IMR-90 (cell line): ENCODE results near the gene SLC22A4. TPM values are rescaled to one million over a fixed set of nuclear protein-coding genes. Genes with fewer than 3 reads are reported as not detected.

Experiments used
- ATAC-seq: fragments of 200-7000 bp; cut with Tn5 transposase; 2 replicates; pipeline ENCODE4 v1.9.1; 2020; ENCODE audit warnings: low read depth, mild to moderate bottlenecking, moderate library complexity
- BruUV-seq: library from RNA; stranded (reverse); fragments of 400-500 nt; replicated peaks from 2 replicates; lab custom pipeline; 2021; lab: Mats Ljungman, UMichigan
- CTCF ChIA-PET: fragments of 300-600 bp; formaldehyde crosslinking; extraction: SDS; loops from one replicate; lab custom pipeline; 2021; ENCODE audit warnings: antibody characterized with exemption; lab: Yijun Ruan, JAX
- POLR2A ChIA-PET: fragments of 300-600 bp; sonication (Branson Sonifier 250); formaldehyde crosslinking; loops from one replicate; lab custom pipeline; 2022; ENCODE audit warnings: antibody characterized with exemption; ENCODE audit not compliant: unreplicated experiment; lab: Charles Lee
- DNase-seq: peaks from one replicate; pipeline ENCODE4 v3.0.0; 2013
- H2AFZ ChIP-seq: replicated peaks from 2 replicates; pipeline ENCODE3; 2013; ENCODE audit warnings: low read length, mild to moderate bottlenecking; ENCODE audit not compliant: poor library complexity
- H2AK5ac ChIP-seq: 2 replicates; pipeline ENCODE4 v1.6.1; 2013; ENCODE audit warnings: low read depth, low read length, inconsistent platforms
- H2AK9ac ChIP-seq: replicated peaks from 2 replicates; pipeline ENCODE3; 2013; ENCODE audit warnings: mild to moderate bottlenecking, low read depth, low read length, moderate library complexity; ENCODE audit not compliant: poor library complexity
- H2BK120ac ChIP-seq: 2 replicates; pipeline ENCODE4 v1.6.1; 2013; ENCODE audit warnings: low read depth, low read length, inconsistent platforms
- H2BK15ac ChIP-seq: 3 replicates; pipeline ENCODE4 v1.6.1; 2013; ENCODE audit warnings: low read depth, low read length, inconsistent platforms
- H2BK20ac ChIP-seq: 2 replicates; pipeline ENCODE4 v1.6.1; 2013; ENCODE audit warnings: low read depth, mild to moderate bottlenecking, inconsistent platforms, low read length, moderate library complexity
- H2BK5ac ChIP-seq: 2 replicates; pipeline ENCODE4 v1.6.1; 2013; ENCODE audit warnings: mild to moderate bottlenecking, low read depth, low read length, inconsistent platforms; ENCODE audit not compliant: poor library complexity, severe bottlenecking
- H3K14ac ChIP-seq: replicated peaks from 2 replicates; pipeline ENCODE4 v1.6.1; 2013; ENCODE audit warnings: low read depth, low read length, inconsistent platforms
- H3K18ac ChIP-seq: 2 replicates; pipeline ENCODE4 v1.6.1; 2013; ENCODE audit warnings: low read depth, low read length, control low read depth
- H3K23ac ChIP-seq: 2 replicates; pipeline ENCODE4 v1.6.1; 2013; ENCODE audit warnings: low read depth, low read length, inconsistent platforms
- H3K27ac ChIP-seq: 2 replicates; pipeline ENCODE4 v1.5.1; 2013; ENCODE audit warnings: mild to moderate bottlenecking, control low read depth, low read length; ENCODE audit not compliant: insufficient read depth
- H3K27me3 ChIP-seq: 2 replicates; pipeline ENCODE4 v1.6.1; 2013; ENCODE audit warnings: low read length; ENCODE audit not compliant: control insufficient read depth, insufficient read depth
- H3K36me3 ChIP-seq: 2 replicates; pipeline ENCODE4 v1.6.1; 2013; ENCODE audit warnings: low read length, mixed read lengths; ENCODE audit not compliant: control insufficient read depth, insufficient read depth
- H3K4ac ChIP-seq: 2 replicates; pipeline ENCODE4 v1.6.1; 2013; ENCODE audit warnings: low read depth, low read length, inconsistent platforms
- H3K4me1 ChIP-seq: 2 replicates; pipeline ENCODE4 v1.6.1; 2013; ENCODE audit warnings: low read length, mixed read lengths; ENCODE audit not compliant: control insufficient read depth, insufficient read depth
- H3K4me2 ChIP-seq: 2 replicates; pipeline ENCODE4 v1.6.1; 2013; ENCODE audit warnings: low read depth, mild to moderate bottlenecking, control low read depth, low read length, moderate library complexity
- H3K4me3 ChIP-seq: 2 replicates; pipeline ENCODE4 v1.5.1; 2013; ENCODE audit warnings: low read depth, mild to moderate bottlenecking, control low read depth, low read length, moderate library complexity; ENCODE audit not compliant: insufficient read depth
- H3K56ac ChIP-seq: 2 replicates; pipeline ENCODE4 v1.6.1; 2013; ENCODE audit warnings: low read length, inconsistent platforms; ENCODE audit not compliant: insufficient read depth; ENCODE audit errors: extremely low read depth
- H3K79me1 ChIP-seq, 2 experiments: 2 replicates each; pipeline ENCODE4 v1.6.1; 2013; ENCODE audit warnings: low read length in 2 of 2, inconsistent platforms in 1 of 2, low read depth in 1 of 2
- H3K9ac ChIP-seq: 2 replicates; pipeline ENCODE4 v1.6.1; 2013; ENCODE audit warnings: low read depth, low read length, control low read depth
- H3K9me1 ChIP-seq: 2 replicates; pipeline ENCODE4 v1.6.1; 2013; ENCODE audit warnings: low read length, inconsistent platforms; ENCODE audit not compliant: insufficient read depth
- H3K9me3 ChIP-seq: 2 replicates; pipeline ENCODE4 v1.6.1; 2013; ENCODE audit warnings: low read length; ENCODE audit not compliant: control insufficient read depth, insufficient read depth
- H4K20me1 ChIP-seq: 2 replicates; pipeline ENCODE4 v1.6.1; 2013; ENCODE audit warnings: low read length, inconsistent platforms; ENCODE audit not compliant: insufficient read depth
- H4K5ac ChIP-seq: 2 replicates; pipeline ENCODE4 v1.6.1; 2013; ENCODE audit warnings: mild to moderate bottlenecking, low read depth, low read length, control low read depth
- H4K8ac ChIP-seq, 2 experiments: 2 replicates each; pipeline ENCODE4 v1.6.1; 2013; ENCODE audit warnings: low read depth in 2 of 2, low read length in 2 of 2, control low read depth in 1 of 2, inconsistent platforms in 1 of 2
- H4K91ac ChIP-seq: 2 replicates; pipeline ENCODE4 v1.6.1; 2013; ENCODE audit warnings: low read depth, low read length, inconsistent platforms; ENCODE audit not compliant: insufficient read depth
- BHLHE40 ChIP-seq: fragments of 150-350 bp; IDR thresholded peaks from 2 replicates; pipeline ENCODE4 v1.6.1; 2016; ENCODE audit warnings: mild to moderate bottlenecking, low read depth, low read length
- CEBPB ChIP-seq: IDR thresholded peaks from 2 replicates; pipeline ENCODE4 v1.6.1; 2012; ENCODE audit warnings: low read depth, low read length, improper control_type of control experiment
- FOS ChIP-seq: fragments of 150-350 bp; IDR thresholded peaks from 2 replicates; pipeline ENCODE4 v1.6.1; 2016; ENCODE audit warnings: low read depth, low read length
- MAFK ChIP-seq: IDR thresholded peaks from 2 replicates; pipeline ENCODE4 v1.6.1; 2012; ENCODE audit warnings: low read depth, low read length, improper control_type of control experiment
- MXI1 ChIP-seq: IDR thresholded peaks from 2 replicates; pipeline ENCODE4 v1.6.1; 2012; ENCODE audit warnings: low read depth, mild to moderate bottlenecking, low read length, moderate library complexity, borderline replicate concordance
- POLR2A ChIP-seq: IDR thresholded peaks from 2 replicates; pipeline ENCODE4 v1.6.1; 2012; ENCODE audit warnings: mild to moderate bottlenecking, low read depth, low read length
- RAD21 ChIP-seq: IDR thresholded peaks from 2 replicates; pipeline ENCODE4 v1.6.1; 2012; ENCODE audit warnings: low read length, improper control_type of control experiment
- RCOR1 ChIP-seq: IDR thresholded peaks from 2 replicates; pipeline ENCODE4 v1.6.1; 2012; ENCODE audit warnings: mild to moderate bottlenecking, low read length, improper control_type of control experiment; ENCODE audit not compliant: insufficient replicate concordance
- SMC3 ChIP-seq: fragments of 150-350 bp; IDR thresholded peaks from 2 replicates; pipeline ENCODE4 v1.6.1; 2016; ENCODE audit warnings: low read depth, mild to moderate bottlenecking, antibody characterized with exemption, low read length, moderate library complexity
- WGBS, 2 experiments: methylation state at CpG; one replicate each; pipeline versions ENCODE4 v1.1.5 to v1.1.7; 2013; ENCODE audit warnings: missing lambda C conversion rate in 2 of 2; ENCODE audit not compliant: insufficient read length in 1 of 2; ENCODE audit errors: extremely low coverage in 2 of 2; 5-methylcytosine and 5-hydroxymethylcytosine counted together
- dilution Hi-C: fragments of 300-500 bp; cut with HindIII; formaldehyde crosslinking; loops from one replicate; pipeline ENCODE4 v1.14.3; 2018; ENCODE audit warnings: low sequenced_read_pairs; ENCODE audit not compliant: unreplicated experiment
- in situ Hi-C: fragments of 300-500 bp; cut with MboI; formaldehyde crosslinking; loops from 3 replicates; pipeline ENCODE4 v1.14.3; 2019; ENCODE audit warnings: low sequenced_read_pairs, inconsistent platforms, mixed read lengths
- intact Hi-C: fragments of 100-400 bp; cut with micrococcal nuclease; formaldehyde crosslinking; loops from 2 replicates; pipeline ENCODE4 v1.10.0; 2022
- polyA plus RNA-seq, 3 experiments: library from polyadenylated mRNA; depleted of rRNA; stranded (reverse); fragments of >200 nt; gene quantifications; 2 replicates each; pipeline ENCODE4 v1.2.3, GENCODE V29; 2012; ENCODE audit warnings: low replicate concordance in 1 of 3
- total RNA-seq: library from RNA; depleted of rRNA; stranded (reverse); fragments of >200 nt; gene quantifications from 2 replicates; pipeline ENCODE4 v1.2.3, GENCODE V29; 2012
- TF ChIP-seq, protein P1 (sequence below): conservative IDR thresholded peaks from 2 replicates; pipeline ENCODE4 v1.5.1; 2012; ENCODE audit warnings: mild to moderate bottlenecking, low read depth, low read length, improper control_type of control experiment
- TF ChIP-seq, protein P2 (sequence below): fragments of 150-350 bp; IDR thresholded peaks from 2 replicates; pipeline ENCODE4 v1.6.1; 2017; ENCODE audit warnings: mild to moderate bottlenecking, antibody characterized with exemption, low read length, low read depth
- TF ChIP-seq, protein P3 (sequence below): fragments of 150-350 bp; IDR thresholded peaks from 2 replicates; pipeline ENCODE4 v1.6.1; 2016; ENCODE audit warnings: low read depth, mild to moderate bottlenecking, low read length, moderate library complexity, borderline replicate concordance

The SLC22A4 gene
- total and polyA plus RNA-seq, 2 of the 4 experiments (the other 2 are of a cell fraction) = 2.6 to 3.2 TPM

DNA sequence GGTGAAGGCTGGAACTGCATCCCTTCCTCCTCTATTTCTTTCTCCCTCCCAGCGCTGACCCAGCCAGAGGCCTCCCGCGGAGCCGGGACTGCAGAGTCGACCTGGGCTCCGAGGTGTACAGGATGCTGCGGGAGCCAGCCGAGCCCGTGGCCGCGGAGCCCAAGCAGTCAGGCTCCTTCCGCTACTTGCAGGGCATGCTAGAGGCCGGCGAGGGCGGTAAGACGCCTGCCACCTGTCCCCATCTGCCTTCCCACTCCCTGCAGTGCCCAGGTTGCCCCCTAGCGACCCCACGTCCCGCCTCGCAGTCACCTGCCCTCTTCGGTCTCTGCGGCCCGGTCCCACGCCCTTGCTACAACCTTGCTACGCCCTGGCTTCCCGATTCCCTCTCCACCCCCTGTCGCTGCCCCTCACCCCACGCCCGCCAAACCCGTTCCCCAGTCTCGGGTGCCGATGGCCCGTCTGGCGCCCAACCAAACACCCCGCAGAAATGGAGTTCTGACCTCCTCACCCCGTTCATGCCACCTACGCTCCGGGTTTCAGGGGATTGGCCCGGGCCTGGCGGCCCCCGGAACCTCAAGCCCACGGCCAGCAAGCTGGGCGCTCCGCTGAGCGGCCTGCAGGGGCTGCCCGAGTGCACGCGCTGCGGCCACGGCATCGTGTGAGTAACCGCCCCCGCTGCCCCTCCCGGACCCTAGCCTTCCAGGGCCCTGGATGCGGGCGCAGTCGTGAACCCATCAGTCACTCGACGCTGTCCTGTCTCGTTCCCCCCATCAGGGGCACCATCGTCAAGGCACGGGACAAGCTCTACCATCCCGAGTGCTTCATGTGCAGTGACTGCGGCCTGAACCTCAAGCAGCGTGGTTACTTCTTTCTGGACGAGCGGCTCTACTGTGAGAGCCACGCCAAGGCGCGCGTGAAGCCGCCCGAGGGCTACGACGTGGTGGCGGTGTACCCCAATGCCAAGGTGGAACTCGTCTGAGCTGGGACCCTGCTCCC is 22.6 kb upstream of the SLC22A4 start:
- no peak for DNase-seq
- intact Hi-C loops (no loop called here), in situ Hi-C loops (no loop called here), dilution Hi-C loops (no loop called here)
- Histone ChIP-seq H2BK20ac (no peak overlapping the region), H3K27ac (no peak overlapping the region), H3K14ac (no peak overlapping the region), H3K9me3 (no peaks in the 10 kb centered on the region), H2BK15ac (no peak overlapping the region), H3K23ac (no peak overlapping the region), H3K4me2 (no peak overlapping the region), H2BK5ac (no peak overlapping the region), H2AK5ac (no peak overlapping the region), H4K8ac (no peak overlapping the region), H4K20me1 (peaks cover 3% of the 10 kb centered on the region), H2AK9ac (no peak overlapping the region), H3K36me3 (peaks cover 60% of the 10 kb centered on the region), H3K79me1 (peaks cover 8 to 43% of the 10 kb centered on the region in 2 experiments), H3K18ac (no peak overlapping the region), H3K4ac (no peak overlapping the region), H3K4me1 (peaks cover 24% of the 10 kb centered on the region), H2BK120ac (no peak overlapping the region), H3K9ac (no peak overlapping the region), H4K91ac (no peak overlapping the region), H3K9me1 (peaks cover 34% of the 10 kb centered on the region), H3K27me3 (no peaks in the 10 kb centered on the region), H4K5ac (no peak overlapping the region), H2AFZ (no peak overlapping the region), H3K56ac (no peak overlapping the region), H3K4me3 (no peak overlapping the region)
- 82% methylated on average over 69 of the region's 77 CpGs; no CpG with 5 or more reads in 1 of the 2 experiments for WGBS, 2 experiments
- no peak for ATAC-seq
- TSS peak; percentile 34 for BruUV-seq
- TF ChIP-seq CEBPB (no peak), BHLHE40 (no peak), SMC3 (no peak), RCOR1 (no peak), POLR2A (no peak), MXI1 (no peak), MAFK (no peak), FOS (no peak), RAD21 (no peak)
- TF ChIP-seq, protein P1, sequence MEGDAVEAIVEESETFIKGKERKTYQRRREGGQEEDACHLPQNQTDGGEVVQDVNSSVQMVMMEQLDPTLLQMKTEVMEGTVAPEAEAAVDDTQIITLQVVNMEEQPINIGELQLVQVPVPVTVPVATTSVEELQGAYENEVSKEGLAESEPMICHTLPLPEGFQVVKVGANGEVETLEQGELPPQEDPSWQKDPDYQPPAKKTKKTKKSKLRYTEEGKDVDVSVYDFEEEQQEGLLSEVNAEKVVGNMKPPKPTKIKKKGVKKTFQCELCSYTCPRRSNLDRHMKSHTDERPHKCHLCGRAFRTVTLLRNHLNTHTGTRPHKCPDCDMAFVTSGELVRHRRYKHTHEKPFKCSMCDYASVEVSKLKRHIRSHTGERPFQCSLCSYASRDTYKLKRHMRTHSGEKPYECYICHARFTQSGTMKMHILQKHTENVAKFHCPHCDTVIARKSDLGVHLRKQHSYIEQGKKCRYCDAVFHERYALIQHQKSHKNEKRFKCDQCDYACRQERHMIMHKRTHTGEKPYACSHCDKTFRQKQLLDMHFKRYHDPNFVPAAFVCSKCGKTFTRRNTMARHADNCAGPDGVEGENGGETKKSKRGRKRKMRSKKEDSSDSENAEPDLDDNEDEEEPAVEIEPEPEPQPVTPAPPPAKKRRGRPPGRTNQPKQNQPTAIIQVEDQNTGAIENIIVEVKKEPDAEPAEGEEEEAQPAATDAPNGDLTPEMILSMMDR = no peak
- TF ChIP-seq, protein P2, sequence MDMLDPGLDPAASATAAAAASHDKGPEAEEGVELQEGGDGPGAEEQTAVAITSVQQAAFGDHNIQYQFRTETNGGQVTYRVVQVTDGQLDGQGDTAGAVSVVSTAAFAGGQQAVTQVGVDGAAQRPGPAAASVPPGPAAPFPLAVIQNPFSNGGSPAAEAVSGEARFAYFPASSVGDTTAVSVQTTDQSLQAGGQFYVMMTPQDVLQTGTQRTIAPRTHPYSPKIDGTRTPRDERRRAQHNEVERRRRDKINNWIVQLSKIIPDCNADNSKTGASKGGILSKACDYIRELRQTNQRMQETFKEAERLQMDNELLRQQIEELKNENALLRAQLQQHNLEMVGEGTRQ = no peak
- TF ChIP-seq, protein P3, sequence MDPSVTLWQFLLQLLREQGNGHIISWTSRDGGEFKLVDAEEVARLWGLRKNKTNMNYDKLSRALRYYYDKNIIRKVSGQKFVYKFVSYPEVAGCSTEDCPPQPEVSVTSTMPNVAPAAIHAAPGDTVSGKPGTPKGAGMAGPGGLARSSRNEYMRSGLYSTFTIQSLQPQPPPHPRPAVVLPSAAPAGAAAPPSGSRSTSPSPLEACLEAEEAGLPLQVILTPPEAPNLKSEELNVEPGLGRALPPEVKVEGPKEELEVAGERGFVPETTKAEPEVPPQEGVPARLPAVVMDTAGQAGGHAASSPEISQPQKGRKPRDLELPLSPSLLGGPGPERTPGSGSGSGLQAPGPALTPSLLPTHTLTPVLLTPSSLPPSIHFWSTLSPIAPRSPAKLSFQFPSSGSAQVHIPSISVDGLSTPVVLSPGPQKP = no peak
- POLR2A ChIA-PET = no interaction called here
- CTCF ChIA-PET = interaction anchor here (1.4 kb wide), 1 partner anchor 10 kb away, joined by 4 read pairs; no protein-coding TSS in a partner anchor
